ENCODE results near the gene LSP1. TPM values are rescaled to one million over a fixed set of nuclear protein-coding genes. Genes with fewer than 3 reads are reported as not detected.

LSP1 gene
- total and polyA plus RNA-seq, 2 of the 8 experiments (the other 6 are each of a cell fraction or from before 2014, with no cell fraction given), result 0.03 TPM; not detected in 1

DNA sequence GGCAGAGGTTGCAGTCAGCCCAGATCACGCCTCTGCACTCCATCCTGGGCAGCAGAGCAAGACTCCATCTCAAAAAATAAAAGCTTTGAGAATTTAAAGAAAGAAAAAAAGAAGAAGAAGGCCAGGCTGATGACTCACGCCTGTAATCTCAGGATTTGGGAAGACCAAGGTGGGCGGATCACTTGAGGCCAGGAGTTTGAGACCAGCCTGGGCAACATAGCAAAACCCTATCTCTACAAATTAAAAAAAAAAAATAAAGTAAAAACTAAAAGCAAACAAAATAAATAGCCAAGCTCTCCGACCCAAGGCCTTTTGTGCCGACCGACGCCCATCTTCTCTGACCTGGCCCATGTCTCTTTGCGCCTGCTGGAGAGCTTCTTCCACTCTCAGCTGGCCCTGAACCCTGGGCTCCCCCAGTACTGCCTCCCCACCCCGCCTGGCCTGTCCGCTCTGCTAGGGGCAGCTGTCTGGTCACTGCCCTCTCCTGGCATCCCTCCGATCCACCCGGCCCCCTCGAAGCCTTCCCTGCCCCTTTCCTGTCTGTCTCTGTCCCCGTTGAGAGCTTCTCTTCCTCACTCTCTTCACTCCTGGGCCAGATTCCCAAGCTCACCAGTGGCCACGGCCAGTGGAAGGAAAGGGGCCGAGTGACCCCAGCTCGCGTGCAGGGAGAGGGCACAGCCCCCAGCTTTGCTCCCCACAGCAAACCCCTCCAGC is 4.8 kb upstream of the LSP1 start:
- Histone ChIP-seq H2BK120ac (replicated peaks; ENCODE audit: low read depth, low read length) (no peak overlapping the region), H2AFZ (ENCODE audit: low read length) (no peak overlapping the region), H3K79me1 (ENCODE audit: low read depth, low read length) (no peaks in the 10 kb centered on the region), H3K18ac (ENCODE audit: extremely low read depth, low read length) (no peak overlapping the region), H3K27ac (ENCODE audit: low read depth, low read length) (no peak overlapping the region), H3K23ac (ENCODE audit: insufficient read length) (no peak overlapping the region), H3K56ac (replicated peaks; ENCODE audit: insufficient read length, low read depth, low read length) (no peak overlapping the region), H4K20me1 (replicated peaks in 1 of 2; ENCODE audit: control insufficient read depth in 1 of 2, insufficient read depth in 2 of 2, low read length in 2 of 2) (no peaks in the 10 kb centered on the region), H3K4ac (replicated peaks; ENCODE audit: insufficient read length, low read depth, low read length) (no peak overlapping the region), H3K79me2 (ENCODE audit: control insufficient read depth in 1 of 2, insufficient read depth in 2 of 2, low read length in 2 of 2) (no peaks in the 10 kb centered on the region), H3K4me1 (replicated peaks in 1 of 4; ENCODE audit: control insufficient read depth in 3 of 4, insufficient read depth in 4 of 4, low read length in 3 of 4) (peaks cover 0 to 3% (median 0%) of the 10 kb centered on the region in 4 experiments; a peak in 1 of 7 replicates), H3K36me3 (ENCODE audit: control insufficient read depth in 2 of 4, insufficient read depth in 4 of 4, low read length in 3 of 4) (no peaks in the 10 kb centered on the region), H2BK12ac (ENCODE audit: low read depth, low read length) (no peak overlapping the region), H3K27me3 (replicated peaks in 1 of 4; ENCODE audit: control insufficient read depth in 3 of 4, extremely low read depth in 1 of 4, insufficient read depth in 3 of 4, low read length in 3 of 4) (no peaks in the 10 kb centered on the region), H2BK15ac (ENCODE audit: low read length) (no peak overlapping the region), H2BK20ac (ENCODE audit: low read length) (no peak overlapping the region), H3K4me3 (ENCODE audit: extremely low read depth in 1 of 4, insufficient read depth in 2 of 4, low read depth in 3 of 4, low read length in 4 of 4) (no peak overlapping the region), H3K4me2 (ENCODE audit: insufficient read depth in 1 of 2, low read depth in 2 of 2, low read length in 2 of 2) (no peak overlapping the region), H3K9me3 (ENCODE audit: insufficient read depth in 2 of 2, low read depth in 1 of 2, low read length in 1 of 2) (no peaks in the 10 kb centered on the region), H3K23me2 (ENCODE audit: low read depth, low read length) (no peaks in the 10 kb centered on the region), H4K8ac (ENCODE audit: extremely low read depth, insufficient read depth, low read length) (no peak overlapping the region; the same call in 1 of the 2 replicates), H3K9ac (replicated peaks in 1 of 4; ENCODE audit: extremely low read depth in 1 of 4, low read depth in 3 of 4, low read length in 3 of 4) (no peak overlapping the region), H4K91ac (replicated peaks; ENCODE audit: insufficient read length, low read length) (no peak overlapping the region), H3K14ac (ENCODE audit: insufficient read length) (no peak overlapping the region), H2BK5ac (ENCODE audit: low read depth, low read length) (no peak overlapping the region), H4K5ac (ENCODE audit: insufficient read length, low read depth, low read length) (no peak overlapping the region), H2AK5ac (ENCODE audit: low read depth, low read length) (no peak overlapping the region)
- 87% methylated on average over 11 of the region's 18 CpGs; no CpG with 5 or more reads in 1 of the 2 experiments for WGBS, 2 experiments (ENCODE audit: extremely low coverage in 1 of 2, insufficient coverage in 1 of 2, insufficient read length in 1 of 2, insufficient replicate concordance in 2 of 2, low coverage in 1 of 2, low lambda C conversion rate in 2 of 2, missing lambda C conversion rate in 1 of 2)
- CTCF ChIA-PET (ENCODE audit: partially characterized antibody), result interaction anchor here (0.8 to 15.7 kb wide), 15 partner anchors 10 to 306 kb away, joined by 3 to 232 read pairs (median 5); partner anchors contain the start of gene TNNI2
- TF ChIP-seq SP4 (IDR thresholded peaks at IDR 0.05; ENCODE audit: low read length) (no peak), EGR1 (IDR thresholded peaks at IDR 0.05; ENCODE audit: borderline replicate concordance, low read depth, low read length) (no peak), NANOG (IDR thresholded peaks at IDR 0.05; ENCODE audit: insufficient read depth, low read depth, low read length, poor library complexity, severe bottlenecking) (no peak), ASH2L (IDR thresholded peaks at IDR 0.05; ENCODE audit: low read length) (no peak), SIX5 (IDR thresholded peaks at IDR 0.05; ENCODE audit: low read depth, low read length) (no peak)
- POLR2A ChIA-PET (ENCODE audit: partially characterized antibody), result interaction anchor here (0.8 to 1.2 kb wide), 2 partner anchors 9 to 66 kb away, joined by 3 read pairs; partner anchors contain the start of gene TNNI2
- no peak for DNase-seq (ENCODE audit: low read depth in 1 of 2, low spot score in 2 of 2)
- no peak for FAIRE-seq

All from H1 (cell line).